ENCODE results near the gene DNAH7. TPM values are rescaled to one million over a fixed set of nuclear protein-coding genes. Genes with fewer than 3 reads are reported as not detected.
A peak's percentile ranks its signal among the peaks of the same experiment; 100 is the strongest.

DNAH7 gene
- total and polyA plus RNA-seq, 4 experiments from 2014 or later: not detected

DNA sequence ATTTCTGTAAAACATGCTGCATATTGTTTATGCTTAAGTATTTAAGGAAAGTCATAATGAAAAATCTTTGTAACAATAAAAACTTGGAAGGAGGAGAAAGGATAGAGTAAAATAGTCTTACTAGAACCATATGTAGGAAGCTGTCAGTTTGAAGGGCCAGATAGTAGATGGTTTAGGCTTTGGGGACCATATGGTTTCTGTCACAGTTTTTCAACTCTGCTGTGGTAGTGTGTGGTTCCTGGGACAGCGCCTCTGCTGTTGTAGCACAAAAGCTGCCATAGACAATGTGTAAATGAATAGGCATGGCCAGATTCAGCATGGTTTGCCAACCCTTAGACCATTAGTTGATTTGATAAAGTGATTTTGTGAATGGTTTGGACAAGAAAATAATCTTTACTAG lies 336.1 kb downstream of the DNAH7 start:
- Mint-ChIP-seq H3K4me3 (no peak overlapping the region), H3K27ac (peak overlapping the region in 2 of 7 donors; percentile 12 to 49), H3K27me3 (no peaks in the 10 kb centered on the region), H3K9me3 (peaks cover 0 to 2% (median 0%) of the 10 kb centered on the region in 8 donors), H3K36me3 (peaks cover 74 to 75% of the 10 kb centered on the region in 2 donors), H3K4me1 (peaks cover 0 to 13% (median 0%) of the 10 kb centered on the region in 4 donors)
- ChIA-PET CTCF (ENCODE audit: partially characterized antibody) (no interaction called here), POLR2A (ENCODE audit: partially characterized antibody) (no interaction called here)
- Histone ChIP-seq H3K4me1 (ENCODE audit: insufficient read depth, low read length) (no peaks in the 10 kb centered on the region), H3K9me3 (ENCODE audit: control insufficient read depth in 1 of 2, low read length in 2 of 2) (no peaks in the 10 kb centered on the region), H3K4me3 (ENCODE audit: low read length in 2 of 2) (no peak overlapping the region), H3K36me3 (ENCODE audit: insufficient read depth, low read length) (peaks cover 16% of the 10 kb centered on the region), H3K27ac (ENCODE audit: low read depth, low read length) (no peak overlapping the region), H3K27me3 (ENCODE audit: insufficient read depth, low read length) (no peaks in the 10 kb centered on the region)
- DNase-seq: no peak
- intact Hi-C loops (cut with micrococcal nuclease): no loop called here

GRCh38 chr2:195730912-195731311 lies 337.7 kb downstream of the DNAH7 start:
- no peaks in the 10 kb centered on the region for H3K4me1 ChIP-seq (ENCODE audit: insufficient read depth, low read length)
- POLR2A ChIA-PET (ENCODE audit: partially characterized antibody): no interaction called here
- H3K27ac Mint-ChIP-seq: peak overlapping the region in 1 of 7 donors; percentile 13

DNA sequence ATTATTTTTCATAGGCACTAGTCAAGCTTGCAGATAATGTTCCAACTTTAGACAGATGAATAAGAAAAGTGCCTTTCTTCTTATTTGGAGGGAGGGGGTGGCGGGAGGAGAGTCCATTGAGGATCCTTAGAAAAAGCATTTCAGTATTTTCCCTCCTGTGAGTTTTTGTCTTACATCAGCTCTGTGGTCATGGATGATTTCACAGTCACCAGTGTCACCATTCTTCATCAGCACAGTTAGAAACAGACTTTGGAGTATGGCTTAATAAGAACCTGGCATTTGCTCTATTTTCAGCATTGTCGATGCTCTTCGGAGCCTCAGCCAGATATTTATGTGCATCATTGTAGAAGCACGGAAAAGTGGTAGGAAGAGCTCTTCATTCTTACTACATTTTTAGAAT lies 341.5 kb downstream of the DNAH7 start:
- Mint-ChIP-seq H3K9me3 (peaks cover 0 to 2% (median 0%) of the 10 kb centered on the region in 8 donors), H3K4me3 (no peak overlapping the region), H3K36me3 (peaks cover 79 to 80% of the 10 kb centered on the region in 2 donors), H3K27me3 (no peaks in the 10 kb centered on the region), H3K27ac (no peak overlapping the region), H3K4me1 (peaks cover 0 to 11% (median 0%) of the 10 kb centered on the region in 4 donors)
- Histone ChIP-seq H3K9me3 (ENCODE audit: control insufficient read depth in 1 of 2, low read length in 2 of 2) (no peaks in the 10 kb centered on the region), H3K36me3 (ENCODE audit: insufficient read depth, low read length) (peaks cover 26% of the 10 kb centered on the region), H3K27ac (ENCODE audit: low read depth, low read length) (no peak overlapping the region), H3K4me3 (ENCODE audit: low read length in 2 of 2) (no peak overlapping the region), H3K27me3 (ENCODE audit: insufficient read depth, low read length) (no peaks in the 10 kb centered on the region), H3K4me1 (ENCODE audit: insufficient read depth, low read length) (no peaks in the 10 kb centered on the region)
- intact Hi-C loops (cut with micrococcal nuclease): no loop called here
- DNase-seq: no peak
- ChIA-PET POLR2A (ENCODE audit: partially characterized antibody) (no interaction called here), CTCF (ENCODE audit: partially characterized antibody) (no interaction called here)

More at GRCh38 chr2:195730912-195731311, 337.7 kb downstream of the DNAH7 start:
- Histone ChIP-seq H3K9me3 (ENCODE audit: control insufficient read depth in 1 of 2, low read length in 2 of 2) (no peaks in the 10 kb centered on the region), H3K27me3 (ENCODE audit: insufficient read depth, low read length) (no peaks in the 10 kb centered on the region), H3K36me3 (ENCODE audit: insufficient read depth, low read length) (peaks cover 16% of the 10 kb centered on the region), H3K27ac (ENCODE audit: low read depth, low read length) (no peak overlapping the region), H3K4me3 (ENCODE audit: low read length in 2 of 2) (no peak overlapping the region)
- peaks cover 78 to 80% of the 10 kb centered on the region in 2 donors for H3K36me3 Mint-ChIP-seq
- no peak for DNase-seq
- no peak overlapping the region for H3K4me3 Mint-ChIP-seq
- peaks cover 0 to 2% (median 0%) of the 10 kb centered on the region in 8 donors for H3K9me3 Mint-ChIP-seq
- peaks cover 0 to 13% (median 0%) of the 10 kb centered on the region in 4 donors for H3K4me1 Mint-ChIP-seq
- H3K27me3 Mint-ChIP-seq: no peaks in the 10 kb centered on the region
- CTCF ChIA-PET (ENCODE audit: partially characterized antibody): no interaction called here
- intact Hi-C loops (cut with micrococcal nuclease): no loop called here

GRCh38 chr2:195722075-195722474 lies 346.6 kb downstream of the DNAH7 start:
- Mint-ChIP-seq H3K27me3 (no peaks in the 10 kb centered on the region), H3K9me3 (no peaks in the 10 kb centered on the region), H3K4me1 (peaks cover 0 to 9% (median 2%) of the 10 kb centered on the region in 4 donors), H3K27ac (peak overlapping the region in 2 of 7 donors; percentile 17 to 37), H3K4me3 (no peak overlapping the region), H3K36me3 (peaks cover 81 to 83% of the 10 kb centered on the region in 2 donors)
- Histone ChIP-seq H3K9me3 (ENCODE audit: control insufficient read depth in 1 of 2, low read length in 2 of 2) (no peaks in the 10 kb centered on the region), H3K27ac (ENCODE audit: low read depth, low read length) (no peak overlapping the region), H3K27me3 (ENCODE audit: insufficient read depth, low read length) (no peaks in the 10 kb centered on the region), H3K4me1 (ENCODE audit: insufficient read depth, low read length) (no peaks in the 10 kb centered on the region), H3K36me3 (ENCODE audit: insufficient read depth, low read length) (peaks cover 20% of the 10 kb centered on the region), H3K4me3 (ENCODE audit: low read length in 2 of 2) (no peak overlapping the region)
- CTCF ChIA-PET (ENCODE audit: partially characterized antibody): no interaction called here
- DNase-seq: no peak
- intact Hi-C loops (cut with micrococcal nuclease): no loop called here
- POLR2A ChIA-PET (ENCODE audit: partially characterized antibody): no interaction called here

DNA sequence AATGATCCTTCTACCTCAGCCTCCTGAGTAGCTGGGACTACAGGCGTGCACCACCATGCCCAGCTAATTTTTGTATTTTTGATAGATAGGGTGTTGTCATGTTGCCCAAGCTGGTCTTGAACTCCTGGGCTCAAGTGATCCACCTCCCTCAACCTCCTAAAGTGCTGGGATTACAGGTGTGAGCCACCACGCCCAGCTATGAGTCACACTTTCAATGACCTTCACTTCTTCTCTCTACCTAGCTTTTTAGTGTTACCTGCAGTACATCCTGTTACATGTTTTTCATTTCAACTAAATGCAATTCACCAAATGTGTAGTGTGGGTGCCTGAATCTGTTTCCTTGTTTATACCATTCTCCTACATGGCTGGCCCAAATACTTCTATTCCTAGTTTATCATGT lies 347.6 kb downstream of the DNAH7 start:
- Mint-ChIP-seq H3K27me3 (no peaks in the 10 kb centered on the region), H3K27ac (peak overlapping the region in 1 of 7 donors; percentile 10), H3K36me3 (peaks cover 83% of the 10 kb centered on the region in 2 donors), H3K4me1 (peaks cover 0 to 10% (median 2%) of the 10 kb centered on the region in 4 donors), H3K9me3 (no peaks in the 10 kb centered on the region), H3K4me3 (no peak overlapping the region)
- no peak for DNase-seq
- Histone ChIP-seq H3K9me3 (ENCODE audit: control insufficient read depth in 1 of 2, low read length in 2 of 2) (no peaks in the 10 kb centered on the region), H3K4me1 (ENCODE audit: insufficient read depth, low read length) (no peaks in the 10 kb centered on the region), H3K4me3 (ENCODE audit: low read length in 2 of 2) (no peak overlapping the region), H3K36me3 (ENCODE audit: insufficient read depth, low read length) (peaks cover 30% of the 10 kb centered on the region), H3K27ac (ENCODE audit: low read depth, low read length) (no peak overlapping the region), H3K27me3 (ENCODE audit: insufficient read depth, low read length) (no peaks in the 10 kb centered on the region)
- POLR2A ChIA-PET (ENCODE audit: partially characterized antibody): interaction anchor here (0.8 kb wide), 1 partner anchor 54 kb away, joined by 3 read pairs; no protein-coding TSS in a partner anchor
- intact Hi-C loops (cut with micrococcal nuclease): no loop called here
- CTCF ChIA-PET (ENCODE audit: partially characterized antibody): interaction anchor here (0.8 kb wide), 1 partner anchor 61 kb away, joined by 3 read pairs; no protein-coding TSS in a partner anchor

DNA sequence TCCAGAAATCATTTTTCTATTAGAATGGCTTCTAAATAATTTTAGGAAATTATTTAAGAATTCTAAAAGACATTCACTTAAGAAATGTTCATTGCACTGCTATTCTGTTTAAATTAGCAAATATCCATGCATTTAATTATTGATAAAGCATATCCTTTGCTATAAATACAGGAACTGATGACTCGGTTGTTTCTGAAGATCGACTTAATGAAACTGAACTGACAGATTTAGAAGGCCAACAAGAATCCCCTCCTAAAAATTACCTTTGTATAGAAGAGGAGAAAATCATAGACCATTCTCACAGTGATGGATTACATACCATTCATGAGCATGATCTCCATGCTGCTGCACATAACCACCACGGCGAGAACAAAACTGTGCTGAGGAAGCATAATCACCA lies 352.2 kb downstream of the DNAH7 start:
- no peaks in the 10 kb centered on the region for H3K4me1 ChIP-seq (ENCODE audit: insufficient read depth, low read length)
- H3K27ac ChIP-seq (ENCODE audit: low read depth, low read length): no peak overlapping the region
- ChIA-PET CTCF (ENCODE audit: partially characterized antibody) (no interaction called here), POLR2A (ENCODE audit: partially characterized antibody) (no interaction called here)
- Mint-ChIP-seq H3K9me3 (no peaks in the 10 kb centered on the region), H3K27me3 (no peaks in the 10 kb centered on the region), H3K4me1 (peaks cover 0 to 10% (median 2%) of the 10 kb centered on the region in 4 donors), H3K4me3 (no peak overlapping the region), H3K27ac (peak overlapping the region in 1 of 7 donors; percentile 16), H3K36me3 (peaks cover 76 to 78% of the 10 kb centered on the region in 2 donors)
- no peaks in the 10 kb centered on the region for H3K27me3 ChIP-seq (ENCODE audit: insufficient read depth, low read length)
- intact Hi-C loops (cut with micrococcal nuclease): no loop called here
- no peaks in the 10 kb centered on the region for H3K9me3 ChIP-seq (ENCODE audit: control insufficient read depth in 1 of 2, low read length in 2 of 2)
- H3K4me3 ChIP-seq (ENCODE audit: low read length in 2 of 2): no peak overlapping the region
- peaks cover 26% of the 10 kb centered on the region for H3K36me3 ChIP-seq (ENCODE audit: insufficient read depth, low read length)
- no peak for DNase-seq

DNA sequence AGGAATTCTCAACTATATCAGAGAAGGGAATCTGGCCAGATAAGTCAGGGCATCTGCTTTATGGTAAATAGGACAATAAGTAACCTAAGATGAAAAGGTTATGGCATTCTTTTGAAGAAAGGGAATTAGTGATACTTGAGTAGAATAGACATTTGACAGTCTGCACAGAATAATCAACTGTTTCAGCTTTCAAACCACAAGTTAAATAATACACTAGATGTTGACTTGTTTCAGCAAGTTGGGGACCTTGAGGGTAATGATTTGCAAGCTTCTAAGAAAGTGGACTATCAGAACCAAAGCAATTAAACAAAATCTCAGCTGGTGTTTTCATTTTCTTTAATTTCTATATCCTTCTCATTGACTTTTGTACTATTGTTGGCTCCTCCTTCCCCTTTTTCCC lies 357.2 kb downstream of the DNAH7 start:
- no peaks in the 10 kb centered on the region for H3K4me1 ChIP-seq (ENCODE audit: insufficient read depth, low read length)
- Mint-ChIP-seq H3K9me3 (no peaks in the 10 kb centered on the region), H3K4me3 (no peak overlapping the region), H3K4me1 (peaks cover 0 to 5% (median 2%) of the 10 kb centered on the region in 4 donors), H3K27ac (peak overlapping the region in 1 of 7 donors; percentile 43), H3K27me3 (no peaks in the 10 kb centered on the region), H3K36me3 (peaks cover 63 to 71% of the 10 kb centered on the region in 2 donors)
- peaks cover 19% of the 10 kb centered on the region for H3K36me3 ChIP-seq (ENCODE audit: insufficient read depth, low read length)
- intact Hi-C loops (cut with micrococcal nuclease): no loop called here
- POLR2A ChIA-PET (ENCODE audit: partially characterized antibody): no interaction called here
- H3K27ac ChIP-seq (ENCODE audit: low read depth, low read length): no peak overlapping the region
- CTCF ChIA-PET (ENCODE audit: partially characterized antibody): no interaction called here
- DNase-seq: no peak
- H3K9me3 ChIP-seq (ENCODE audit: control insufficient read depth in 1 of 2, low read length in 2 of 2): no peaks in the 10 kb centered on the region
- H3K27me3 ChIP-seq (ENCODE audit: insufficient read depth, low read length): no peaks in the 10 kb centered on the region
- H3K4me3 ChIP-seq (ENCODE audit: low read length in 2 of 2): no peak overlapping the region
